WTC11 (cell line): ENCODE results near the gene MDM4. TPM values are rescaled to one million over a fixed set of nuclear protein-coding genes. Genes with fewer than 3 reads are reported as not detected.

Source experiments
- ATAC-seq: fragments of 200-7000 bp; cut with Tn5 transposase; 2 replicates; pipeline ENCODE4 v1.10.0; 2021; ENCODE audit warnings: mild to moderate bottlenecking, moderate library complexity
- CTCF ChIA-PET: fragments of 300-600 bp; sonication (Branson Sonifier 250); formaldehyde crosslinking; loops from one replicate; lab custom pipeline; 2021; ENCODE audit warnings: antibody characterized with exemption; lab: Charles Lee
- POLR2A ChIA-PET: fragments of 350-600 bp; sonication (Branson Sonifier 250); formaldehyde crosslinking; loops from one replicate; lab custom pipeline; 2021; ENCODE audit warnings: antibody characterized with exemption; lab: Charles Lee
- DNase-seq: peaks from one replicate; pipeline ENCODE4 v3.0.0; 2021; ENCODE audit warnings: low spot score
- H3K27ac Mint-ChIP-seq: 2 replicates; pipeline ENCODE4 v1.8.0; 2021; ENCODE audit warnings: mixed read lengths
- H3K27me3 Mint-ChIP-seq: 2 replicates; pipeline ENCODE4 v1.8.0; 2021; ENCODE audit warnings: low read depth, mild to moderate bottlenecking, moderate library complexity, mixed read lengths
- H3K36me3 Mint-ChIP-seq: 2 replicates; pipeline ENCODE4 v1.8.0; 2021; ENCODE audit warnings: mixed read lengths
- H3K4me1 Mint-ChIP-seq: 2 replicates; pipeline ENCODE4 v1.8.0; 2022; ENCODE audit warnings: mixed read lengths
- H3K4me3 Mint-ChIP-seq: 2 replicates; pipeline ENCODE4 v1.8.0; 2021; ENCODE audit warnings: mild to moderate bottlenecking, moderate library complexity, mixed read lengths
- H3K9me3 Mint-ChIP-seq: 2 replicates; pipeline ENCODE4 v1.8.0; 2021; ENCODE audit warnings: mixed read lengths
- CREB1 ChIP-seq: sonication (generic); formaldehyde crosslinking; IDR thresholded peaks from 2 replicates; pipeline ENCODE4 v1.8.0; 2023; ENCODE audit warnings: mild to moderate bottlenecking, missing genetic modification reagents
- E2F1 ChIP-seq: sonication (generic); formaldehyde crosslinking; IDR thresholded peaks from 2 replicates; pipeline ENCODE4 v1.8.0; 2022; ENCODE audit warnings: mild to moderate bottlenecking, missing genetic modification reagents
- E2F4 ChIP-seq: sonication (generic); formaldehyde crosslinking; IDR thresholded peaks from 2 replicates; pipeline ENCODE4 v1.8.1; 2022; ENCODE audit warnings: low read depth, mild to moderate bottlenecking, moderate library complexity, missing genetic modification reagents, borderline replicate concordance
- ESRRA ChIP-seq: sonication (generic); formaldehyde crosslinking; IDR thresholded peaks from 2 replicates; pipeline ENCODE4 v1.8.1; 2022; ENCODE audit warnings: mild to moderate bottlenecking, missing genetic modification reagents, borderline replicate concordance
- GABPB1 ChIP-seq: sonication (generic); formaldehyde crosslinking; IDR thresholded peaks from 2 replicates; pipeline ENCODE4 v1.8.1; 2023; ENCODE audit warnings: mild to moderate bottlenecking, missing genetic modification reagents
- HMGA2 ChIP-seq: fragments of 250-450 bp; sonication (Bioruptor Pico); IDR thresholded peaks from 2 replicates; pipeline ENCODE4 v1.4.0; 2021; ENCODE audit warnings: mild to moderate bottlenecking, moderate library complexity
- IRF2 ChIP-seq: sonication (generic); formaldehyde crosslinking; IDR thresholded peaks from 2 replicates; pipeline ENCODE4 v1.8.0; 2022; ENCODE audit warnings: low read depth, missing genetic modification reagents, borderline replicate concordance
- JUN ChIP-seq: sonication (generic); formaldehyde crosslinking; IDR thresholded peaks from 2 replicates; pipeline ENCODE4 v1.8.0; 2023; ENCODE audit warnings: mild to moderate bottlenecking, missing genetic modification reagents
- NFE2L1 ChIP-seq: sonication (generic); formaldehyde crosslinking; IDR thresholded peaks from 2 replicates; pipeline ENCODE4 v1.8.1; 2023; ENCODE audit warnings: missing genetic modification reagents
- NFYB ChIP-seq: sonication (generic); formaldehyde crosslinking; conservative IDR thresholded peaks from 2 replicates; pipeline ENCODE4 v1.8.0; 2022; ENCODE audit warnings: low read depth, missing genetic modification reagents
- OVOL2 ChIP-seq: fragments of 250-450 bp; sonication (Bioruptor Pico); IDR thresholded peaks from 2 replicates; pipeline ENCODE4 v1.9.0; 2021; ENCODE audit warnings: mild to moderate bottlenecking, borderline replicate concordance
- SOX15 ChIP-seq: fragments of 250-450 bp; sonication (Bioruptor Pico); IDR thresholded peaks from 2 replicates; pipeline ENCODE4 v1.9.0; 2021; ENCODE audit warnings: mild to moderate bottlenecking
- ZBTB43 ChIP-seq: sonication (generic); formaldehyde crosslinking; IDR thresholded peaks from 2 replicates; pipeline ENCODE4 v1.8.1; 2023; ENCODE audit warnings: mild to moderate bottlenecking, missing genetic modification reagents
- ZNF121 ChIP-seq: sonication (generic); formaldehyde crosslinking; IDR thresholded peaks from 2 replicates; pipeline ENCODE4 v1.8.0; 2023; ENCODE audit warnings: missing genetic modification reagents
- ZNF219 ChIP-seq: sonication (generic); formaldehyde crosslinking; IDR thresholded peaks from 2 replicates; pipeline ENCODE4 v1.8.0; 2023; ENCODE audit warnings: missing genetic modification reagents, mild to moderate bottlenecking, borderline replicate concordance
- total RNA-seq: library from RNA; stranded (reverse); gene quantifications from 3 replicates; pipeline ENCODE4 v1.2.3, GENCODE V29; 2021
- TF ChIP-seq, protein P1 (sequence below): fragments of 250-450 bp; sonication (Bioruptor Pico); IDR thresholded peaks from 2 replicates; pipeline ENCODE4 v1.9.0; 2021; ENCODE audit warnings: mild to moderate bottlenecking, borderline replicate concordance
- TF ChIP-seq, protein P2 (sequence below): sonication (generic); formaldehyde crosslinking; IDR thresholded peaks from 2 replicates; pipeline ENCODE4 v1.8.1; 2023; ENCODE audit warnings: mild to moderate bottlenecking, missing genetic modification reagents

Gene MDM4
- total RNA-seq, 1 experiment from 2014 or later: 76.2 TPM

- POLR2A ChIA-PET: no interaction called here
- no peak overlapping the region for H3K27ac Mint-ChIP-seq
- CTCF ChIA-PET: interaction anchor here (0.7 kb wide), 1 partner anchor 40 kb away, joined by 3 read pairs; no protein-coding TSS in a partner anchor
- H3K9me3 Mint-ChIP-seq: peaks cover 6% of the 10 kb centered on the region; the same call in 1 of the 2 replicates
- peaks cover 32% of the 10 kb centered on the region for H3K4me1 Mint-ChIP-seq
- TF ChIP-seq NFE2L1 (no peak), SOX15 (no peak), CREB1 (no peak), ESRRA (CRISPR knock-in tag) (no peak)
- TF ChIP-seq, protein P1, sequence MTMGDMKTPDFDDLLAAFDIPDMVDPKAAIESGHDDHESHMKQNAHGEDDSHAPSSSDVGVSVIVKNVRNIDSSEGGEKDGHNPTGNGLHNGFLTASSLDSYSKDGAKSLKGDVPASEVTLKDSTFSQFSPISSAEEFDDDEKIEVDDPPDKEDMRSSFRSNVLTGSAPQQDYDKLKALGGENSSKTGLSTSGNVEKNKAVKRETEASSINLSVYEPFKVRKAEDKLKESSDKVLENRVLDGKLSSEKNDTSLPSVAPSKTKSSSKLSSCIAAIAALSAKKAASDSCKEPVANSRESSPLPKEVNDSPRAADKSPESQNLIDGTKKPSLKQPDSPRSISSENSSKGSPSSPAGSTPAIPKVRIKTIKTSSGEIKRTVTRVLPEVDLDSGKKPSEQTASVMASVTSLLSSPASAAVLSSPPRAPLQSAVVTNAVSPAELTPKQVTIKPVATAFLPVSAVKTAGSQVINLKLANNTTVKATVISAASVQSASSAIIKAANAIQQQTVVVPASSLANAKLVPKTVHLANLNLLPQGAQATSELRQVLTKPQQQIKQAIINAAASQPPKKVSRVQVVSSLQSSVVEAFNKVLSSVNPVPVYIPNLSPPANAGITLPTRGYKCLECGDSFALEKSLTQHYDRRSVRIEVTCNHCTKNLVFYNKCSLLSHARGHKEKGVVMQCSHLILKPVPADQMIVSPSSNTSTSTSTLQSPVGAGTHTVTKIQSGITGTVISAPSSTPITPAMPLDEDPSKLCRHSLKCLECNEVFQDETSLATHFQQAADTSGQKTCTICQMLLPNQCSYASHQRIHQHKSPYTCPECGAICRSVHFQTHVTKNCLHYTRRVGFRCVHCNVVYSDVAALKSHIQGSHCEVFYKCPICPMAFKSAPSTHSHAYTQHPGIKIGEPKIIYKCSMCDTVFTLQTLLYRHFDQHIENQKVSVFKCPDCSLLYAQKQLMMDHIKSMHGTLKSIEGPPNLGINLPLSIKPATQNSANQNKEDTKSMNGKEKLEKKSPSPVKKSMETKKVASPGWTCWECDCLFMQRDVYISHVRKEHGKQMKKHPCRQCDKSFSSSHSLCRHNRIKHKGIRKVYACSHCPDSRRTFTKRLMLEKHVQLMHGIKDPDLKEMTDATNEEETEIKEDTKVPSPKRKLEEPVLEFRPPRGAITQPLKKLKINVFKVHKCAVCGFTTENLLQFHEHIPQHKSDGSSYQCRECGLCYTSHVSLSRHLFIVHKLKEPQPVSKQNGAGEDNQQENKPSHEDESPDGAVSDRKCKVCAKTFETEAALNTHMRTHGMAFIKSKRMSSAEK: no peak
- TF ChIP-seq, all 79 proteins: peak for 0
- Mint-ChIP-seq H3K4me3 (no peak overlapping the region), H3K27me3 (no peaks in the 10 kb centered on the region), H3K36me3 (peaks cover 6% of the 10 kb centered on the region)
- ATAC-seq: no peak
- no peak for DNase-seq
Observed at GRCh38 chr1:204471687-204472086, 44.5 kb upstream of the MDM4 start.

- POLR2A ChIA-PET: no interaction called here
- Mint-ChIP-seq H3K9me3 (peaks cover 6% of the 10 kb centered on the region; the same call in 1 of the 2 replicates), H3K27me3 (no peaks in the 10 kb centered on the region), H3K4me3 (no peak overlapping the region), H3K27ac (no peak overlapping the region), H3K4me1 (peaks cover 35% of the 10 kb centered on the region), H3K36me3 (peaks cover 6% of the 10 kb centered on the region)
- ATAC-seq (no peak), DNase-seq (no peak)
- TF ChIP-seq IRF2 (CRISPR knock-in tag) (no peak), JUN (CRISPR knock-in tag) (no peak), NFYB (CRISPR knock-in tag) (no peak)
- CTCF ChIA-PET: interaction anchor here (0.8 to 4.0 kb wide), 4 partner anchors 22 to 74 kb away, joined by 3 to 42 read pairs (median 5); partner anchors contain the start of gene PIK3C2B
Observed at GRCh38 chr1:204472660-204473059, 43.5 kb upstream of the MDM4 start.

DNA sequence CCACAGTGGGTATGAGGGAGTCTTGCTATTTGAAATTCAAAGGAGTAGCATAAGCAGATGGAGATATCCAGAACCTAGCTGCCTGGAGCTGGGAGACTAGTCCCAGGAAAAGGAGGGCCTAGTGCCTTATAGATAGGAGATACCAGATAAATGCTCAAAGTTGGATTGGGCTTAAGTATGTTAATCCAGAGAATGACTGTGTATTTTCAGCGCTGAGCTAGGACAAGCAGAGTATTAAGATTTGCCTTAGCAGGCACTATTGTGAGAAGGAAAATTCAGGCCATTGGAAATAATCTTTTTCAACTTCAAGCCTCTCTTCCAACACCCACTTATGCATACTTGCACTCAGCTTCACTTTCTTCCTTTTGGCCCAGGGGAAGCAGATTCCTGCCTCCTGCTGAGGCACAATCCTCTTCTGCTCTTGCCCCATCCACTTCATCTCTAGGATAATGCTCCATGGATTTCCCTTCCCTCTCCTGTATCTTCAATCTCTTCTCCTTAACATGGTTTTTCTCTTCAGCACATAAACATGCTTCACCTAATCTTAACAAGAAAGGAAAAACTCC is 42.7 kb upstream of the MDM4 start:
- no peak overlapping the region for H3K4me3 Mint-ChIP-seq
- ChIA-PET CTCF (interaction anchor here (0.8 to 4.0 kb wide), 6 partner anchors 19 to 75 kb away, joined by 3 to 42 read pairs (median 5); partner anchors contain the start of gene PIK3C2B), POLR2A (interaction anchor here (0.5 kb wide), 1 partner anchor 22 kb away, joined by 3 read pairs; no protein-coding TSS in a partner anchor)
- no peak for DNase-seq
- no peaks in the 10 kb centered on the region for H3K27me3 Mint-ChIP-seq
- H3K27ac Mint-ChIP-seq: no peak overlapping the region
- H3K36me3 Mint-ChIP-seq: peaks cover 6% of the 10 kb centered on the region
- H3K4me1 Mint-ChIP-seq: peaks cover 40% of the 10 kb centered on the region
- H3K9me3 Mint-ChIP-seq: peaks cover 6% of the 10 kb centered on the region; the same call in 1 of the 2 replicates
- ATAC-seq: peak; percentile 30; the same call in 1 of the 2 replicates
- no peak for TF ChIP-seq E2F4
- TF ChIP-seq, protein P2, sequence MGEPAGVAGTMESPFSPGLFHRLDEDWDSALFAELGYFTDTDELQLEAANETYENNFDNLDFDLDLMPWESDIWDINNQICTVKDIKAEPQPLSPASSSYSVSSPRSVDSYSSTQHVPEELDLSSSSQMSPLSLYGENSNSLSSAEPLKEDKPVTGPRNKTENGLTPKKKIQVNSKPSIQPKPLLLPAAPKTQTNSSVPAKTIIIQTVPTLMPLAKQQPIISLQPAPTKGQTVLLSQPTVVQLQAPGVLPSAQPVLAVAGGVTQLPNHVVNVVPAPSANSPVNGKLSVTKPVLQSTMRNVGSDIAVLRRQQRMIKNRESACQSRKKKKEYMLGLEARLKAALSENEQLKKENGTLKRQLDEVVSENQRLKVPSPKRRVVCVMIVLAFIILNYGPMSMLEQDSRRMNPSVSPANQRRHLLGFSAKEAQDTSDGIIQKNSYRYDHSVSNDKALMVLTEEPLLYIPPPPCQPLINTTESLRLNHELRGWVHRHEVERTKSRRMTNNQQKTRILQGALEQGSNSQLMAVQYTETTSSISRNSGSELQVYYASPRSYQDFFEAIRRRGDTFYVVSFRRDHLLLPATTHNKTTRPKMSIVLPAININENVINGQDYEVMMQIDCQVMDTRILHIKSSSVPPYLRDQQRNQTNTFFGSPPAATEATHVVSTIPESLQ: no peak
- no peak for TF ChIP-seq E2F1
- TF ChIP-seq, protein P1: no peak
- no peak for TF ChIP-seq ZNF219
- no peak for TF ChIP-seq SOX15
- TF ChIP-seq ZBTB43 (CRISPR knock-in tag): no peak
- no peak for TF ChIP-seq HMGA2 (CRISPR knock-in tag)
- no peak for TF ChIP-seq OVOL2
- TF ChIP-seq GABPB1 (CRISPR knock-in tag): no peak
- no peak for TF ChIP-seq ZNF121 (CRISPR knock-in tag)
